Measurements from ENCODE around the gene CDH13. TPM values are rescaled to one million over a fixed set of nuclear protein-coding genes. Genes with fewer than 3 reads are reported as not detected.

Gene CDH13
- total and polyA plus RNA-seq, 2 donors (not counting 3 experiments of a cell fraction or from before 2014, with no cell fraction given), result 96.6 to 124 TPM

DNA sequence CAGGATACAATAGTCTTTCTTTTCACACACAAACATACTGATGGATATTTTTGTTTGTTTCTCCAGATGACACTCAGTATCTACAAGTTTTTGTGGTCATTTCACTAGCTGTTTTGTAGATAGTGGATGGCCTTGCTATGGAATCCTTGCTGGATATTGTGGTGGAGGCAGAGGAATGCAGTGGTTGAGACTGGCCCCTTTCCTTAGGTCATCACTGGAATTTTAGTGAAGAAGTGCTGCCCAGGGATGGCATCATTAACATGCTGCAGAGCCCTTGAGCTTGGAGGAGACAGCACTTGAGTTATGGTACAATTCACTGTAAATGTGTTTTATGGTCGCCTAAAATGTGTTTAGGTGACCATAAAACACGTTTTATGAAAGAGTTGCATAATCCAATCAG is 725.1 kb downstream of the CDH13 start:
- Histone ChIP-seq H3K9me3 (replicated peaks; ENCODE audit: control insufficient read depth, insufficient read depth, low read length) (no peaks in the 10 kb centered on the region), H2AFZ (ENCODE audit: low read depth, low read length) (no peak overlapping the region), H3K9me1 (replicated peaks; ENCODE audit: control insufficient read depth, extremely low read depth, insufficient read depth, low read length) (no peaks in the 10 kb centered on the region), H4K20me1 (replicated peaks; ENCODE audit: control insufficient read depth, extremely low read depth, insufficient read depth, low read length) (no peaks in the 10 kb centered on the region), H3K4me3 (replicated peaks in 1 of 3; ENCODE audit: insufficient read depth in 1 of 3, low read depth in 1 of 3, low read length in 3 of 3) (no peak overlapping the region), H3K4me2 (ENCODE audit: insufficient read depth, low read length) (no peak overlapping the region), H3K4me1 (ENCODE audit: control insufficient read depth, extremely low read depth, insufficient read depth, low read length) (no peaks in the 10 kb centered on the region), H3K27ac (ENCODE audit: insufficient read depth, low read depth, low read length) (no peak overlapping the region), H3K27me3 (ENCODE audit: control insufficient read depth in 2 of 2, insufficient read depth in 2 of 2, low read length in 2 of 2) (no peaks in the 10 kb centered on the region), H3K36me3 (ENCODE audit: control insufficient read depth in 2 of 2, extremely low read depth in 1 of 2, insufficient read depth in 2 of 2, low read length in 2 of 2) (no peaks in the 10 kb centered on the region), H3K9ac (replicated peaks; ENCODE audit: extremely low read depth, insufficient read depth, low read length) (no peak overlapping the region), H3K79me2 (ENCODE audit: control insufficient read depth, insufficient read depth, low read length) (no peaks in the 10 kb centered on the region)
- dilution Hi-C loops (cut with MboI; ENCODE audit: extremely low pct_ligation_motif_present, low sequenced_read_pairs), result no loop called here
- DNase-seq (ENCODE audit: low read depth, low spot score) (no peak), FAIRE-seq (no peak)
- ChIA-PET CTCF (interaction anchor here (0.9 to 1.5 kb wide), 4 partner anchors 16 to 238 kb away, joined by 3 to 4 read pairs (median 3); no protein-coding TSS in a partner anchor), POLR2A (no interaction called here)
- intact Hi-C loops (cut with micrococcal nuclease), result no loop called here
- no peak for TF ChIP-seq JUN (IDR thresholded peaks at IDR 0.05; ENCODE audit: borderline replicate concordance, insufficient read depth, insufficient read length, low read depth)
- no peak for TF ChIP-seq FOS (IDR thresholded peaks at IDR 0.05; ENCODE audit: borderline replicate concordance, insufficient read depth, low read length)
- no peak for TF ChIP-seq GATA2 (IDR thresholded peaks at IDR 0.05; ENCODE audit: insufficient read depth, insufficient read length, low read depth, low read length)
- TF ChIP-seq POLR2A (IDR thresholded peaks at IDR 0.05; ENCODE audit: low read depth, low read length), result no peak
- TF ChIP-seq POLR2AphosphoS5 (IDR thresholded peaks at IDR 0.05; ENCODE audit: insufficient read depth, low read depth, low read length), result no peak
- TF ChIP-seq EZH2 (IDR thresholded peaks at IDR 0.05; ENCODE audit: borderline replicate concordance, low read depth, low read length, severe bottlenecking), result no peak
- no peak for TF ChIP-seq MYC (IDR thresholded peaks at IDR 0.05; ENCODE audit: low read depth, low read length)
- TF ChIP-seq, protein P1, sequence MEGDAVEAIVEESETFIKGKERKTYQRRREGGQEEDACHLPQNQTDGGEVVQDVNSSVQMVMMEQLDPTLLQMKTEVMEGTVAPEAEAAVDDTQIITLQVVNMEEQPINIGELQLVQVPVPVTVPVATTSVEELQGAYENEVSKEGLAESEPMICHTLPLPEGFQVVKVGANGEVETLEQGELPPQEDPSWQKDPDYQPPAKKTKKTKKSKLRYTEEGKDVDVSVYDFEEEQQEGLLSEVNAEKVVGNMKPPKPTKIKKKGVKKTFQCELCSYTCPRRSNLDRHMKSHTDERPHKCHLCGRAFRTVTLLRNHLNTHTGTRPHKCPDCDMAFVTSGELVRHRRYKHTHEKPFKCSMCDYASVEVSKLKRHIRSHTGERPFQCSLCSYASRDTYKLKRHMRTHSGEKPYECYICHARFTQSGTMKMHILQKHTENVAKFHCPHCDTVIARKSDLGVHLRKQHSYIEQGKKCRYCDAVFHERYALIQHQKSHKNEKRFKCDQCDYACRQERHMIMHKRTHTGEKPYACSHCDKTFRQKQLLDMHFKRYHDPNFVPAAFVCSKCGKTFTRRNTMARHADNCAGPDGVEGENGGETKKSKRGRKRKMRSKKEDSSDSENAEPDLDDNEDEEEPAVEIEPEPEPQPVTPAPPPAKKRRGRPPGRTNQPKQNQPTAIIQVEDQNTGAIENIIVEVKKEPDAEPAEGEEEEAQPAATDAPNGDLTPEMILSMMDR (IDR thresholded peaks at IDR 0.05; ENCODE audit: extremely low read depth in 1 of 2, insufficient read depth in 1 of 2, low read depth in 1 of 2, low read length in 2 of 2), result no peak
- TF ChIP-seq, protein P2, sequence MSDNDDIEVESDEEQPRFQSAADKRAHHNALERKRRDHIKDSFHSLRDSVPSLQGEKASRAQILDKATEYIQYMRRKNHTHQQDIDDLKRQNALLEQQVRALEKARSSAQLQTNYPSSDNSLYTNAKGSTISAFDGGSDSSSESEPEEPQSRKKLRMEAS (IDR thresholded peaks at IDR 0.05; ENCODE audit: insufficient read depth, insufficient read length), result no peak
- no TSS peak for BruUV-seq (replicated peaks)

Measured in endothelial cell of umbilical vein (primary cell).